CD14-positive monocyte (primary cell): ENCODE measurements around the gene TRIM41. TPM values are rescaled to one million over a fixed set of nuclear protein-coding genes. Genes with fewer than 3 reads are reported as not detected.

Experiments
- DNase-seq, 3 donors: peaks; one replicate each; pipeline ENCODE4 v3.0.0-alpha.2; 2011 to 2022
- H2AFZ ChIP-seq: 2 replicates; pipeline ENCODE4 v1.6.0; 2012; ENCODE audit warnings: mild to moderate bottlenecking, low read depth, low read length, inconsistent platforms; ENCODE audit not compliant: insufficient read depth, poor library complexity, severe bottlenecking
- H3K27ac ChIP-seq, 2 donors: 1 replicate in 1 of 2; 2 replicates in 1 of 2; pipeline ENCODE4 v1.5.1; 2012 to 2013; ENCODE audit warnings: low read length in 2 of 2, control low read depth in 1 of 2, inconsistent platforms in 1 of 2, low read depth in 1 of 2, mild to moderate bottlenecking in 1 of 2
- H3K27me3 ChIP-seq, 2 donors: one replicate each; pipeline versions ENCODE4 v1.6.0 to v1.6.1; 2011 to 2013; ENCODE audit warnings: low read length in 2 of 2; ENCODE audit not compliant: control insufficient read depth in 2 of 2, insufficient read depth in 2 of 2
- H3K36me3 ChIP-seq, 2 donors: replicated peaks in 1 of 2; 1 replicate in 1 of 2; 2 replicates in 1 of 2; pipeline versions ENCODE4 v1.5.1 to v1.6.1; 2012 to 2013; ENCODE audit warnings: low read length in 2 of 2, control low read depth in 1 of 2, inconsistent platforms in 1 of 2, mild to moderate bottlenecking in 1 of 2; ENCODE audit not compliant: insufficient read depth in 2 of 2, control insufficient read depth in 1 of 2
- H3K4me1 ChIP-seq, 2 donors: 1 replicate in 1 of 2; 2 replicates in 1 of 2; pipeline versions ENCODE4 v1.5.1 to v1.6.1; 2012 to 2013; ENCODE audit warnings: low read length in 2 of 2, control low read depth in 1 of 2, inconsistent platforms in 1 of 2, mild to moderate bottlenecking in 1 of 2, moderate library complexity in 1 of 2; ENCODE audit not compliant: insufficient read depth in 2 of 2, control insufficient read depth in 1 of 2
- H3K4me2 ChIP-seq: replicated peaks from 2 replicates; pipeline ENCODE3; 2012; ENCODE audit warnings: low read length, moderate library complexity, mild to moderate bottlenecking; ENCODE audit not compliant: poor library complexity, severe bottlenecking; ENCODE audit errors: extremely low read depth
- H3K4me3 ChIP-seq, 3 experiments: fragments of 200-600 bp in 1 of 3; sonication (generic) in 1 of 3; replicated peaks in 1 of 3; 1 replicate in 2 of 3; 2 replicates in 1 of 3; pipeline ENCODE4 v1.5.1; 2011 to 2013; ENCODE audit warnings: low read length in 3 of 3, mild to moderate bottlenecking in 3 of 3, control low read depth in 2 of 3, low read depth in 2 of 3, inconsistent platforms in 1 of 3, moderate library complexity in 1 of 3
- H3K79me2 ChIP-seq: 2 replicates; pipeline ENCODE4 v1.6.0; 2012; ENCODE audit warnings: mild to moderate bottlenecking, control low read depth, inconsistent platforms, low read length, moderate library complexity; ENCODE audit not compliant: insufficient read depth
- H3K9ac ChIP-seq: 2 replicates; pipeline ENCODE4 v1.6.0; 2017; ENCODE audit warnings: low read length, mild to moderate bottlenecking; ENCODE audit not compliant: insufficient read depth, poor library complexity, severe bottlenecking
- H3K9me3 ChIP-seq, 2 donors: replicated peaks in 1 of 2; 1 replicate in 1 of 2; 2 replicates in 1 of 2; pipeline versions ENCODE4 v1.5.1 to v1.6.1; 2012 to 2013; ENCODE audit warnings: low read length in 2 of 2, control low read depth in 1 of 2; ENCODE audit not compliant: control insufficient read depth in 1 of 2, insufficient read depth in 1 of 2
- H4K20me1 ChIP-seq: 2 replicates; pipeline ENCODE4 v1.6.0; 2012; ENCODE audit warnings: mild to moderate bottlenecking, low read length, control low read depth, moderate library complexity; ENCODE audit not compliant: insufficient read depth
- H3K27ac Mint-ChIP-seq, 7 donors: one replicate each; pipeline ENCODE4 v1.8.0; 2020; ENCODE audit warnings: mild to moderate bottlenecking in 7 of 7, mixed read lengths in 7 of 7, moderate library complexity in 6 of 7, inconsistent platforms in 2 of 7
- H3K27me3 Mint-ChIP-seq, 3 donors: one replicate each; pipeline ENCODE4 v1.8.0; 2021 to 2022; ENCODE audit warnings: low read depth in 3 of 3, mild to moderate bottlenecking in 3 of 3, mixed read lengths in 3 of 3, moderate library complexity in 3 of 3, inconsistent platforms in 1 of 3
- H3K36me3 Mint-ChIP-seq, 2 donors: one replicate each; pipeline ENCODE4 v1.8.0; 2020; ENCODE audit warnings: mixed read lengths in 2 of 2, inconsistent platforms in 1 of 2, mild to moderate bottlenecking in 1 of 2
- H3K4me1 Mint-ChIP-seq: one replicate; pipeline ENCODE4 v1.8.0; 2020; ENCODE audit warnings: mild to moderate bottlenecking, mixed read lengths
- H3K4me3 Mint-ChIP-seq, 2 donors: one replicate each; pipeline ENCODE4 v1.8.0; 2020; ENCODE audit warnings: mild to moderate bottlenecking in 2 of 2, mixed read lengths in 2 of 2, moderate library complexity in 1 of 2
- H3K9me3 Mint-ChIP-seq, 7 donors: one replicate each; pipeline ENCODE4 v1.8.0; 2020 to 2022; ENCODE audit warnings: mixed read lengths in 7 of 7, mild to moderate bottlenecking in 6 of 7, moderate library complexity in 6 of 7, inconsistent platforms in 2 of 7
- CTCF ChIP-seq: fragments of 200-600 bp; IDR thresholded peaks from one replicate; pipeline ENCODE4 v1.8.0; 2022; ENCODE audit warnings: antibody characterized with exemption, mild to moderate bottlenecking
- WGBS: methylation state at CpG from one replicate; pipeline ENCODE4 v1.1.5; 2013; ENCODE audit warnings: missing lambda C conversion rate; ENCODE audit not compliant: insufficient coverage; 5-methylcytosine and 5-hydroxymethylcytosine counted together
- intact Hi-C, 2 donors: fragments of 100-400 bp; cut with micrococcal nuclease; formaldehyde crosslinking; loops; one replicate each; pipeline versions ENCODE4 v1.15.0 to v1.15.1; 2023
- polyA plus RNA-seq, 3 donors: library from polyadenylated mRNA; depleted of rRNA in 1 of 3; unstranded in 2 of 3; stranded (reverse) in 1 of 3; fragments of 300-500 nt in 2 of 3; fragments of >200 nt in 1 of 3; fragmentation: Illumina TruSeq in 2 of 3; gene quantifications; 1 replicate in 2 of 3; 2 replicates in 1 of 3; pipeline ENCODE4 v1.2.3, GENCODE V29; 2012 to 2021

The TRIM41 gene
- polyA plus RNA-seq, 3 donors = 0.12 to 26.4 (median 0.24) TPM

GRCh38 chr5:181204826-181205760 is 18.0 kb upstream of the TRIM41 start, which contains the start of gene TRIM7:
Gene TRIM7 (minus strand): TSS chr5:181205196. CDS start chr5:181205110, 86 bp downstream.
- Mint-ChIP-seq H3K4me3 (peak within 1 kb of the TSS; percentile 92 to 99), H3K27me3 (peaks cover 25 to 36% (median 27%) of the 10 kb centered on the region in 3 donors), H3K4me1 (peaks cover 63% of the 10 kb centered on the region), H3K36me3 (peaks cover 13 to 16% of the 10 kb centered on the region in 2 donors), H3K9me3 (peaks cover 0 to 16% (median 7%) of the 10 kb centered on the region in 7 donors), H3K27ac (peak within 1 kb of the TSS in 6 of 7 donors; percentile 21 to 94 (median 83))
- under 1% methylated on average over 93 of the region's 94 CpGs for WGBS
- Histone ChIP-seq H3K79me2 (no peaks in the 10 kb centered on the region), H3K27me3 (peaks cover 6 to 27% of the 10 kb centered on the region in 2 donors), H3K27ac (peak within 1 kb of the TSS; percentile 68 to 75), H3K9me3 (no peaks in the 10 kb centered on the region), H3K4me1 (peaks cover 58 to 72% of the 10 kb centered on the region in 2 donors), H3K4me2 (peak within 1 kb of the TSS; percentile 93), H4K20me1 (no peaks in the 10 kb centered on the region), H2AFZ (peak within 1 kb of the TSS; percentile 84), H3K36me3 (no peaks in the 10 kb centered on the region), H3K9ac (peak within 1 kb of the TSS; percentile 58), H3K4me3 (peak within 1 kb of the TSS; percentile 50 to 81 (median 56))
- peak in 2 of 3 donors; percentile 28 to 30 for DNase-seq
- TF ChIP-seq CTCF = no peak
- intact Hi-C loops = loop anchor here in 1 of 2 donors (2.0 kb wide), 1 partner anchor 16 kb away; no protein-coding TSS in a partner anchor
